Measurements from ENCODE around the gene FILIP1.

The FILIP1 gene

DNA sequence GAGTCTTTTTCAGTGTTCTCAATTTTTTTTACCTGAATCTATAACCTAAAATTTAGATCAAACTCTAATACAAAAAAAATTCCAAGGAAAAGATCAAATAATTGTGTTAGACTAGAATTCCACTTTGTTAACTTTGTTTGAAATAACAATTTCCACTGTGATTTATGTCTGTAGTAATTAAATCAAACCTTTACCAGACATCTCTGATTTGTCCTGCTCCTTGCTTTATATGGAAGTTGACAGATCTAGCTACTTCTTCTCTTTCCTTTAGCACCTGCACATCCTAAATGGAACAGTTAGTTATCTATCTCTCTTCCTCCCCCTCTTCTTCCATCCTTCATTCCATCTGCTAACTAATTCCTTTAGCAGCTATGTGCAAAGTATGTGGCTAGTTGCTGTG, 109.5 kb downstream of the FILIP1 start:
- TF ChIP-seq, protein P1, sequence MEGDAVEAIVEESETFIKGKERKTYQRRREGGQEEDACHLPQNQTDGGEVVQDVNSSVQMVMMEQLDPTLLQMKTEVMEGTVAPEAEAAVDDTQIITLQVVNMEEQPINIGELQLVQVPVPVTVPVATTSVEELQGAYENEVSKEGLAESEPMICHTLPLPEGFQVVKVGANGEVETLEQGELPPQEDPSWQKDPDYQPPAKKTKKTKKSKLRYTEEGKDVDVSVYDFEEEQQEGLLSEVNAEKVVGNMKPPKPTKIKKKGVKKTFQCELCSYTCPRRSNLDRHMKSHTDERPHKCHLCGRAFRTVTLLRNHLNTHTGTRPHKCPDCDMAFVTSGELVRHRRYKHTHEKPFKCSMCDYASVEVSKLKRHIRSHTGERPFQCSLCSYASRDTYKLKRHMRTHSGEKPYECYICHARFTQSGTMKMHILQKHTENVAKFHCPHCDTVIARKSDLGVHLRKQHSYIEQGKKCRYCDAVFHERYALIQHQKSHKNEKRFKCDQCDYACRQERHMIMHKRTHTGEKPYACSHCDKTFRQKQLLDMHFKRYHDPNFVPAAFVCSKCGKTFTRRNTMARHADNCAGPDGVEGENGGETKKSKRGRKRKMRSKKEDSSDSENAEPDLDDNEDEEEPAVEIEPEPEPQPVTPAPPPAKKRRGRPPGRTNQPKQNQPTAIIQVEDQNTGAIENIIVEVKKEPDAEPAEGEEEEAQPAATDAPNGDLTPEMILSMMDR (conservative IDR thresholded peaks at IDR 0.05; ENCODE audit: low read depth, low read length), result no peak
- H3K4me3 ChIP-seq (ENCODE audit: low read depth, low read length), result no peak overlapping the region

DNA sequence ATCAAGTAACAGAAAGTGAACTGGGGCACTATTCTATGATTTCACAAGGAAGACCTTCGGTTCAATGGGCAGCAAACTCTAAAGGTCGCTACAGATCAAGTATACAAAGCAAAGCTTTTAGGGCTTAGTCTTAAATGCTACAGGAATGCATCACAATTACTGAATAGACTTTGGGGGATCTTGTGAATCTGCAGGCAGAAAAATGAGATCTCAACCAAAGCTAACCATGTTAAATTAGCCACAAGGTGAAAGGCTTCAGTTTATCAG, 111.0 kb downstream of the FILIP1 start:
- H3K4me3 ChIP-seq (ENCODE audit: low read depth, low read length), result no peak overlapping the region
- TF ChIP-seq, protein P1 (conservative IDR thresholded peaks at IDR 0.05; ENCODE audit: low read depth, low read length), result no peak
- no peak for DNase-seq (ENCODE audit: low read depth)

More for the DNA sequence above, 109.5 kb downstream of the FILIP1 start:
- no peak for DNase-seq (ENCODE audit: low read depth)

GRCh38 chr6:75381877-75382633, 111.5 kb downstream of the FILIP1 start:
- TF ChIP-seq, protein P1 (conservative IDR thresholded peaks at IDR 0.05; ENCODE audit: low read depth, low read length), result no peak
- peak; percentile 44 for DNase-seq (ENCODE audit: low read depth)
- H3K4me3 ChIP-seq (ENCODE audit: low read depth, low read length), result no peak overlapping the region

GRCh38 chr6:75379536-75379935, 114.1 kb downstream of the FILIP1 start:
- DNase-seq (ENCODE audit: low read depth), result no peak
- H3K4me3 ChIP-seq (ENCODE audit: low read depth, low read length), result no peak overlapping the region
- TF ChIP-seq, protein P1 (conservative IDR thresholded peaks at IDR 0.05; ENCODE audit: low read depth, low read length), result no peak

DNA sequence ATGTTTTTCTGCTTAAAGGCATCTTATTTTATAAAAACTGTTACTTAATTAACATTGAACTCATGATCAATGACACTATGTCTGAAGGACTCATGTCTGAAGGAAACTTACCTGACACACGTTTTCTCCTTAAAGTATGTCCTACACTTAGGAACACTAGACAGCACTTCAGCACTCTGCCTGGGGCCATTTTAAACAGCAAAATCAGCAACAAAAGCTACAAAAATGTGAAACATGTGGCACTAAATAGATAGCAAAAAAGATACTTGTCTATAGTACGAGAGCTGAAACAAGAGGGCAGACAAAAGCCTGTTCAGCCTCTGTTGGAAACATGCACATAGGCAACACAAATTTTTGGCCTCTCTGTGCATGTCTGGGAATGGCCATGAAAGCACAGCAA, 115.5 kb downstream of the FILIP1 start:
- no peak for DNase-seq (ENCODE audit: low read depth)
- TF ChIP-seq, protein P1 (conservative IDR thresholded peaks at IDR 0.05; ENCODE audit: low read depth, low read length), result no peak
- H3K4me3 ChIP-seq (ENCODE audit: low read depth, low read length), result no peak overlapping the region

DNA sequence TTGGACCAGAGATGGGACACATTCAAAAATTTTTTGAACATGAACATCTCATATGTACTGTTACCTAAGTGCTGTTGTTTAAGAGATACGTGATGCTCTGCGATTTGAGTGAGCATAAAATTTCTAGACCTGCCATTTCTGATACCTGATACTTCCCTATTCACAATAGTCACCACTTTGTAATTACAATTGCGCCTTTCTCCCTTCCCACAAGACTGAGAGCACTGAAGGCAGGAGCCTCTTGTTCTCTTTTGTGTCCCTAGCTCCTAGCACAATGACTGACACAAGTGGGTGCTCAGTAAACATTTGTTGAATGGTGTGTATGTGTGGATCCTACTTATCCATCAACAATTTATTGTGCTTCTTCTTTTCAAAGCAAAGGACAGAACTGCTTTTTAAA, 116.2 kb downstream of the FILIP1 start:
- no peak for DNase-seq (ENCODE audit: low read depth)
- no peak overlapping the region for H3K4me3 ChIP-seq (ENCODE audit: low read depth, low read length)
- TF ChIP-seq, protein P1 (conservative IDR thresholded peaks at IDR 0.05; ENCODE audit: low read depth, low read length), result no peak

- peak; percentile 75 for DNase-seq (ENCODE audit: low read depth)
- TF ChIP-seq, protein P1 (conservative IDR thresholded peaks at IDR 0.05; ENCODE audit: low read depth, low read length), result no peak
- no peak overlapping the region for H3K4me3 ChIP-seq (ENCODE audit: low read depth, low read length)
Observed at GRCh38 chr6:75376347-75377024, 117.1 kb downstream of the FILIP1 start.
